IMR-90 (cell line): ENCODE data around the gene TBC1D4. TPM values are rescaled to one million over a fixed set of nuclear protein-coding genes. Genes with fewer than 3 reads are reported as not detected.

Experiments
- ATAC-seq: fragments of 200-7000 bp; cut with Tn5 transposase; 2 replicates; pipeline ENCODE4 v1.9.1; 2020; ENCODE audit warnings: low read depth, mild to moderate bottlenecking, moderate library complexity
- BruUV-seq: library from RNA; stranded (reverse); fragments of 400-500 nt; replicated peaks from 2 replicates; lab custom pipeline; 2021; lab: Mats Ljungman, UMichigan
- CTCF ChIA-PET: fragments of 300-600 bp; formaldehyde crosslinking; extraction: SDS; loops from one replicate; lab custom pipeline; 2021; ENCODE audit warnings: antibody characterized with exemption; lab: Yijun Ruan, JAX
- POLR2A ChIA-PET: fragments of 300-600 bp; sonication (Branson Sonifier 250); formaldehyde crosslinking; loops from one replicate; lab custom pipeline; 2022; ENCODE audit warnings: antibody characterized with exemption; ENCODE audit not compliant: unreplicated experiment; lab: Charles Lee
- DNase-seq: peaks from one replicate; pipeline ENCODE4 v3.0.0; 2013
- H2AFZ ChIP-seq: replicated peaks from 2 replicates; pipeline ENCODE3; 2013; ENCODE audit warnings: low read length, mild to moderate bottlenecking; ENCODE audit not compliant: poor library complexity
- H2AK5ac ChIP-seq: 2 replicates; pipeline ENCODE4 v1.6.1; 2013; ENCODE audit warnings: low read depth, low read length, inconsistent platforms
- H2AK9ac ChIP-seq: replicated peaks from 2 replicates; pipeline ENCODE3; 2013; ENCODE audit warnings: mild to moderate bottlenecking, low read depth, low read length, moderate library complexity; ENCODE audit not compliant: poor library complexity
- H2BK120ac ChIP-seq: 2 replicates; pipeline ENCODE4 v1.6.1; 2013; ENCODE audit warnings: low read depth, low read length, inconsistent platforms
- H2BK15ac ChIP-seq: 3 replicates; pipeline ENCODE4 v1.6.1; 2013; ENCODE audit warnings: low read depth, low read length, inconsistent platforms
- H2BK20ac ChIP-seq: 2 replicates; pipeline ENCODE4 v1.6.1; 2013; ENCODE audit warnings: low read depth, mild to moderate bottlenecking, inconsistent platforms, low read length, moderate library complexity
- H2BK5ac ChIP-seq: 2 replicates; pipeline ENCODE4 v1.6.1; 2013; ENCODE audit warnings: mild to moderate bottlenecking, low read depth, low read length, inconsistent platforms; ENCODE audit not compliant: poor library complexity, severe bottlenecking
- H3K14ac ChIP-seq: replicated peaks from 2 replicates; pipeline ENCODE4 v1.6.1; 2013; ENCODE audit warnings: low read depth, low read length, inconsistent platforms
- H3K18ac ChIP-seq: 2 replicates; pipeline ENCODE4 v1.6.1; 2013; ENCODE audit warnings: low read depth, low read length, control low read depth
- H3K23ac ChIP-seq: 2 replicates; pipeline ENCODE4 v1.6.1; 2013; ENCODE audit warnings: low read depth, low read length, inconsistent platforms
- H3K27ac ChIP-seq: 2 replicates; pipeline ENCODE4 v1.5.1; 2013; ENCODE audit warnings: mild to moderate bottlenecking, control low read depth, low read length; ENCODE audit not compliant: insufficient read depth
- H3K27me3 ChIP-seq: 2 replicates; pipeline ENCODE4 v1.6.1; 2013; ENCODE audit warnings: low read length; ENCODE audit not compliant: control insufficient read depth, insufficient read depth
- H3K36me3 ChIP-seq: 2 replicates; pipeline ENCODE4 v1.6.1; 2013; ENCODE audit warnings: low read length, mixed read lengths; ENCODE audit not compliant: control insufficient read depth, insufficient read depth
- H3K4ac ChIP-seq: 2 replicates; pipeline ENCODE4 v1.6.1; 2013; ENCODE audit warnings: low read depth, low read length, inconsistent platforms
- H3K4me1 ChIP-seq: 2 replicates; pipeline ENCODE4 v1.6.1; 2013; ENCODE audit warnings: low read length, mixed read lengths; ENCODE audit not compliant: control insufficient read depth, insufficient read depth
- H3K4me2 ChIP-seq: 2 replicates; pipeline ENCODE4 v1.6.1; 2013; ENCODE audit warnings: low read depth, mild to moderate bottlenecking, control low read depth, low read length, moderate library complexity
- H3K4me3 ChIP-seq: 2 replicates; pipeline ENCODE4 v1.5.1; 2013; ENCODE audit warnings: low read depth, mild to moderate bottlenecking, control low read depth, low read length, moderate library complexity; ENCODE audit not compliant: insufficient read depth
- H3K56ac ChIP-seq: 2 replicates; pipeline ENCODE4 v1.6.1; 2013; ENCODE audit warnings: low read length, inconsistent platforms; ENCODE audit not compliant: insufficient read depth; ENCODE audit errors: extremely low read depth
- H3K79me1 ChIP-seq, 2 experiments: 2 replicates each; pipeline ENCODE4 v1.6.1; 2013; ENCODE audit warnings: low read length in 2 of 2, inconsistent platforms in 1 of 2, low read depth in 1 of 2
- H3K9ac ChIP-seq: 2 replicates; pipeline ENCODE4 v1.6.1; 2013; ENCODE audit warnings: low read depth, low read length, control low read depth
- H3K9me1 ChIP-seq: 2 replicates; pipeline ENCODE4 v1.6.1; 2013; ENCODE audit warnings: low read length, inconsistent platforms; ENCODE audit not compliant: insufficient read depth
- H3K9me3 ChIP-seq: 2 replicates; pipeline ENCODE4 v1.6.1; 2013; ENCODE audit warnings: low read length; ENCODE audit not compliant: control insufficient read depth, insufficient read depth
- H4K20me1 ChIP-seq: 2 replicates; pipeline ENCODE4 v1.6.1; 2013; ENCODE audit warnings: low read length, inconsistent platforms; ENCODE audit not compliant: insufficient read depth
- H4K5ac ChIP-seq: 2 replicates; pipeline ENCODE4 v1.6.1; 2013; ENCODE audit warnings: mild to moderate bottlenecking, low read depth, low read length, control low read depth
- H4K8ac ChIP-seq, 2 experiments: 2 replicates each; pipeline ENCODE4 v1.6.1; 2013; ENCODE audit warnings: low read depth in 2 of 2, low read length in 2 of 2, control low read depth in 1 of 2, inconsistent platforms in 1 of 2
- H4K91ac ChIP-seq: 2 replicates; pipeline ENCODE4 v1.6.1; 2013; ENCODE audit warnings: low read depth, low read length, inconsistent platforms; ENCODE audit not compliant: insufficient read depth
- RAD21 ChIP-seq: IDR thresholded peaks from 2 replicates; pipeline ENCODE4 v1.6.1; 2012; ENCODE audit warnings: low read length, improper control_type of control experiment
- SMC3 ChIP-seq: fragments of 150-350 bp; IDR thresholded peaks from 2 replicates; pipeline ENCODE4 v1.6.1; 2016; ENCODE audit warnings: low read depth, mild to moderate bottlenecking, antibody characterized with exemption, low read length, moderate library complexity
- WGBS, 2 experiments: methylation state at CpG; one replicate each; pipeline versions ENCODE4 v1.1.5 to v1.1.7; 2013; ENCODE audit warnings: missing lambda C conversion rate in 2 of 2; ENCODE audit not compliant: insufficient read length in 1 of 2; ENCODE audit errors: extremely low coverage in 2 of 2; 5-methylcytosine and 5-hydroxymethylcytosine counted together
- dilution Hi-C: fragments of 300-500 bp; cut with HindIII; formaldehyde crosslinking; loops from one replicate; pipeline ENCODE4 v1.14.3; 2018; ENCODE audit warnings: low sequenced_read_pairs; ENCODE audit not compliant: unreplicated experiment
- in situ Hi-C: fragments of 300-500 bp; cut with MboI; formaldehyde crosslinking; loops from 3 replicates; pipeline ENCODE4 v1.14.3; 2019; ENCODE audit warnings: low sequenced_read_pairs, inconsistent platforms, mixed read lengths
- intact Hi-C: fragments of 100-400 bp; cut with micrococcal nuclease; formaldehyde crosslinking; loops from 2 replicates; pipeline ENCODE4 v1.10.0; 2022
- polyA plus RNA-seq, 3 experiments: library from polyadenylated mRNA; depleted of rRNA; stranded (reverse); fragments of >200 nt; gene quantifications; 2 replicates each; pipeline ENCODE4 v1.2.3, GENCODE V29; 2012; ENCODE audit warnings: low replicate concordance in 1 of 3
- total RNA-seq: library from RNA; depleted of rRNA; stranded (reverse); fragments of >200 nt; gene quantifications from 2 replicates; pipeline ENCODE4 v1.2.3, GENCODE V29; 2012
- TF ChIP-seq, protein P1 (sequence below): conservative IDR thresholded peaks from 2 replicates; pipeline ENCODE4 v1.5.1; 2012; ENCODE audit warnings: mild to moderate bottlenecking, low read depth, low read length, improper control_type of control experiment

TBC1D4 gene
- total and polyA plus RNA-seq, 2 of the 4 experiments (the other 2 are of a cell fraction), result 7.5 to 22.8 TPM

DNA sequence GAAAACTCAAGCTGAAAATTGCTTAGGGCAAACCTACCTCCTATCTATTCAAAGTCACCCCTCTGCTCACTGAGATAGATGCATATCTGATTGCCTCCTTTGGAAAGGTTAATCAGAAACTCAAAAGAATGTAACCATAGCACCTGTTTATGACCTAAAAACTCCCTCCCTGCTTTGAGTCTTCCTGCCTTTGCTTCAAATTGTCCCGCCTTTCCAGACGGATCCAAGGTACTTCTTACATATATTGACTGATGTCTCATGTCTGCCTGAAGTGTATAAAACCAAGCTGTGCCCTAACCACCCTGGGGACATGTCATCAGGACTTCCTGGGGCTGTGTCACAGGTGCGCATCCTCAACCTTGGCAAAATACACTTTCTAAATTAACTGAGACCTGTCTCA, 118.6 kb downstream of the TBC1D4 start:
- DNase-seq, result no peak
- Histone ChIP-seq H2BK15ac (no peak overlapping the region), H2AK5ac (peak overlapping the region; percentile 22; the same call in 1 of the 2 replicates), H3K9ac (no peak overlapping the region), H3K27me3 (no peaks in the 10 kb centered on the region), H2AFZ (no peak overlapping the region), H3K27ac (no peak overlapping the region), H2AK9ac (no peak overlapping the region), H2BK120ac (peak overlapping the region; percentile 56; the same call in 1 of the 2 replicates), H3K36me3 (no peaks in the 10 kb centered on the region), H3K23ac (no peak overlapping the region), H3K4ac (no peak overlapping the region; the same call in 1 of the 2 replicates), H3K9me3 (no peaks in the 10 kb centered on the region), H3K56ac (no peak overlapping the region), H4K8ac (no peak overlapping the region), H3K4me1 (peaks cover 11% of the 10 kb centered on the region; the same call in 1 of the 2 replicates), H3K4me2 (no peak overlapping the region), H4K5ac (no peak overlapping the region; the same call in 1 of the 2 replicates), H3K79me1 (peaks cover 14 to 27% of the 10 kb centered on the region in 2 experiments; a peak in 3 of 4 replicates), H4K20me1 (no peaks in the 10 kb centered on the region), H3K18ac (no peak overlapping the region), H4K91ac (no peak overlapping the region), H3K9me1 (peaks cover 2% of the 10 kb centered on the region; the same call in 1 of the 2 replicates), H3K14ac (no peak overlapping the region), H2BK5ac (no peak overlapping the region), H2BK20ac (peak overlapping the region; percentile 51; the same call in 1 of the 2 replicates), H3K4me3 (no peak overlapping the region)
- in situ Hi-C loops, result no loop called here
- ChIA-PET CTCF (interaction anchor here (0.6 kb wide), 1 partner anchor 416 kb away, joined by 4 read pairs; no protein-coding TSS in a partner anchor), POLR2A (no interaction called here)
- intact Hi-C loops, result no loop called here
- dilution Hi-C loops, result no loop called here
- no TSS peak for BruUV-seq
- no CpG with 5 or more reads among the region's 3 CpGs for WGBS, 2 experiments
- TF ChIP-seq RAD21, result no peak
- TF ChIP-seq SMC3, result no peak
- TF ChIP-seq, protein P1, sequence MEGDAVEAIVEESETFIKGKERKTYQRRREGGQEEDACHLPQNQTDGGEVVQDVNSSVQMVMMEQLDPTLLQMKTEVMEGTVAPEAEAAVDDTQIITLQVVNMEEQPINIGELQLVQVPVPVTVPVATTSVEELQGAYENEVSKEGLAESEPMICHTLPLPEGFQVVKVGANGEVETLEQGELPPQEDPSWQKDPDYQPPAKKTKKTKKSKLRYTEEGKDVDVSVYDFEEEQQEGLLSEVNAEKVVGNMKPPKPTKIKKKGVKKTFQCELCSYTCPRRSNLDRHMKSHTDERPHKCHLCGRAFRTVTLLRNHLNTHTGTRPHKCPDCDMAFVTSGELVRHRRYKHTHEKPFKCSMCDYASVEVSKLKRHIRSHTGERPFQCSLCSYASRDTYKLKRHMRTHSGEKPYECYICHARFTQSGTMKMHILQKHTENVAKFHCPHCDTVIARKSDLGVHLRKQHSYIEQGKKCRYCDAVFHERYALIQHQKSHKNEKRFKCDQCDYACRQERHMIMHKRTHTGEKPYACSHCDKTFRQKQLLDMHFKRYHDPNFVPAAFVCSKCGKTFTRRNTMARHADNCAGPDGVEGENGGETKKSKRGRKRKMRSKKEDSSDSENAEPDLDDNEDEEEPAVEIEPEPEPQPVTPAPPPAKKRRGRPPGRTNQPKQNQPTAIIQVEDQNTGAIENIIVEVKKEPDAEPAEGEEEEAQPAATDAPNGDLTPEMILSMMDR, result no peak
- no peak for ATAC-seq
